ENCODE results near the gene ENTPD2. TPM values are rescaled to one million over a fixed set of nuclear protein-coding genes. Genes with fewer than 3 reads are reported as not detected.

The ENTPD2 gene
- total and polyA plus RNA-seq, 2 donors (not counting 1 experiment from before 2014, with no cell fraction given), result not detected

DNA sequence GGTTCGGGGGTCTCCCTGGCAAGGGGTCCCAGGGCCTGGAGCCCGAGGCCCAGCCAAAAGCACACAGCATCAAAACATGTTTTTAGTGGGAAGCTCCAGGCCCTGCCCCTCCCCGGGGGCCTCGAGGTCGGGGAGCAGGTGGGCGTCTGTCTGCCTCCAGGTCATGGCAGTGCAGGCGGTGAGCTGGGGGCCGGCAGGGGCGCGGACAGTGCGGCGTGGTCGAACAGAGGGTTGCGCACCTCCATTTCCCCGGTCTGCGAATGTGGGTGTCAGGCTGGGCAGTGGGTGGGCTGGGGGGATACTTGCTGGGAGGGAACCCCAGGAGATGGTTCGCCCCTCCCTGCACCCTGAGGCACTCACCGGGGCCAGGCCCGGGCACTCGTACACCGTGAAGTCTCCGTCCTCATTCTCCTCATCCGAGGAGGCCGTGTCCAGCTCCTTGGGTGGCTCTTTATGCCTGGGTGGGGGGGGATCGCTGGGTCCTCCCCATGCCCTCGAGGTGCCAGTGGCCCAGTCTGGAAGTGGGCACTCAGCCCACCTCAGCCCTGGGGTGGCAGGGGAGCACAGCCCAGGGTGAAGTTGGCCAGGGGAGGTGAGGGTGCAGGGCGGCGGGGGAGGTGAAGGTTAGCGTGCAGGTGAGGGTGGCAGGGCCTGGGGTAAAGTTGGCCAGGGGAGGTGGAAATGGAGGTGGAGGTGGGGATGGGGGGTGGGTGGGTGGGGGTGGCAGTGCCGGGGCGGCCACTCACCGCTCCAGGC is 14.1 kb downstream of the ENTPD2 start:
- peaks cover 15 to 19% of the 10 kb centered on the region in 2 donors for H3K4me1 ChIP-seq (ENCODE audit: control insufficient read depth in 2 of 2, insufficient read depth in 2 of 2, low read length in 2 of 2)
- no peak overlapping the region for H2AFZ ChIP-seq (ENCODE audit: insufficient read depth, low read depth, low read length, poor library complexity, severe bottlenecking)
- peaks cover 0 to 33% (median 16%) of the 10 kb centered on the region in 4 experiments for H3K27me3 ChIP-seq (replicated peaks in 1 of 4; ENCODE audit: control extremely low read depth in 1 of 4, control insufficient read depth in 3 of 4, insufficient read depth in 4 of 4, low read length in 3 of 4)
- intact Hi-C loops (cut with micrococcal nuclease), result no loop called here
- WGBS (ENCODE audit: insufficient coverage), result 90% methylated on average over 25 of the region's 32 CpGs
- ATAC-seq (ENCODE audit: low read depth) (no peak), DNase-seq (no peak)
- peaks cover 6% of the 10 kb centered on the region for H3K27me3 Mint-ChIP-seq
- ChIA-PET POLR2A (interaction anchor here (0.6 kb wide), 1 partner anchor 228 kb away, joined by 11 read pairs; no protein-coding TSS in a partner anchor), CTCF (interaction anchor here (1.3 kb wide), 1 partner anchor 11 kb away, joined by 5 read pairs; no protein-coding TSS in a partner anchor)
- H3K4me3 Mint-ChIP-seq, result no peak overlapping the region
- no peaks in the 10 kb centered on the region for H3K9me3 Mint-ChIP-seq (ENCODE audit: insufficient read depth)
- H3K4me2 ChIP-seq (replicated peaks; ENCODE audit: low read depth, low read length, poor library complexity, severe bottlenecking), result no peak overlapping the region
- no peak overlapping the region for H3K4me3 ChIP-seq (ENCODE audit: control extremely low read depth in 1 of 5, extremely low read depth in 1 of 5, insufficient read depth in 1 of 5, low read depth in 2 of 5, low read length in 4 of 5)
- TF ChIP-seq, protein P1, sequence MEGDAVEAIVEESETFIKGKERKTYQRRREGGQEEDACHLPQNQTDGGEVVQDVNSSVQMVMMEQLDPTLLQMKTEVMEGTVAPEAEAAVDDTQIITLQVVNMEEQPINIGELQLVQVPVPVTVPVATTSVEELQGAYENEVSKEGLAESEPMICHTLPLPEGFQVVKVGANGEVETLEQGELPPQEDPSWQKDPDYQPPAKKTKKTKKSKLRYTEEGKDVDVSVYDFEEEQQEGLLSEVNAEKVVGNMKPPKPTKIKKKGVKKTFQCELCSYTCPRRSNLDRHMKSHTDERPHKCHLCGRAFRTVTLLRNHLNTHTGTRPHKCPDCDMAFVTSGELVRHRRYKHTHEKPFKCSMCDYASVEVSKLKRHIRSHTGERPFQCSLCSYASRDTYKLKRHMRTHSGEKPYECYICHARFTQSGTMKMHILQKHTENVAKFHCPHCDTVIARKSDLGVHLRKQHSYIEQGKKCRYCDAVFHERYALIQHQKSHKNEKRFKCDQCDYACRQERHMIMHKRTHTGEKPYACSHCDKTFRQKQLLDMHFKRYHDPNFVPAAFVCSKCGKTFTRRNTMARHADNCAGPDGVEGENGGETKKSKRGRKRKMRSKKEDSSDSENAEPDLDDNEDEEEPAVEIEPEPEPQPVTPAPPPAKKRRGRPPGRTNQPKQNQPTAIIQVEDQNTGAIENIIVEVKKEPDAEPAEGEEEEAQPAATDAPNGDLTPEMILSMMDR (IDR thresholded peaks at IDR 0.05), result no peak
- no peak for TF ChIP-seq EZH2 (IDR thresholded peaks at IDR 0.05; ENCODE audit: borderline replicate concordance, insufficient read depth, low read depth, low read length, poor library complexity, severe bottlenecking)
- no peak overlapping the region for H3K27ac ChIP-seq (ENCODE audit: low read length in 2 of 2)
- H3K79me2 ChIP-seq (ENCODE audit: control insufficient read depth, insufficient read depth, low read length), result no peaks in the 10 kb centered on the region
- H3K9ac ChIP-seq (ENCODE audit: low read length), result no peak overlapping the region
- H4K20me1 ChIP-seq (ENCODE audit: control insufficient read depth, insufficient read depth, low read length, poor library complexity, severe bottlenecking), result no peaks in the 10 kb centered on the region
- no peaks in the 10 kb centered on the region for H3K36me3 ChIP-seq (replicated peaks in 1 of 2; ENCODE audit: control extremely low read depth in 1 of 2, control insufficient read depth in 1 of 2, extremely low read depth in 1 of 2, insufficient read depth in 2 of 2, low read length in 1 of 2)
- H3K27ac Mint-ChIP-seq, result no peak overlapping the region
- peaks cover 8% of the 10 kb centered on the region for H3K4me1 Mint-ChIP-seq
- H3K9me3 ChIP-seq (ENCODE audit: control extremely low read depth in 1 of 3, control insufficient read depth in 2 of 3, insufficient read depth in 1 of 3, low read length in 2 of 3), result peaks cover 0 to 21% (median 0%) of the 10 kb centered on the region in 3 donors

DNA sequence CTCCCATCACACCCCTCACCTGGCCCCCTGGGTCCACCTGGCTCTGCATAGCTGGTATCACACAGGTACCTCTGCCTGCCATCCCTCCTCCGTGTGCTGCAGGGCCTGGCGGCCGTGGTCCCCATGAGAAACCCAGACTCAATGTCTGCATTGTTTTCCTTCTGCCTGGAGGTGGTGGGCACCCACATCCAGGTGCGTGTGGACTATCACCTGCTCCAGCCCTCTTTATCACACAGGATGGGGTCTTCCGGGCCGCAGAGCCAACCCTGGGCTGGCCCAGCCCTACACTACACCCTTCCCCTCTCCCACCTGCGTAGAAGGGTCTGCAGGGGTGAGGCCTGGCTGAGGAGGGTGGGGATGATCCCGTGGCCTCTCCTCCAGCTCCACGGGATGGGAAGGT is 14.9 kb downstream of the ENTPD2 start:
- H3K79me2 ChIP-seq (ENCODE audit: control insufficient read depth, insufficient read depth, low read length), result no peaks in the 10 kb centered on the region
- no peak overlapping the region for H3K27ac ChIP-seq (ENCODE audit: low read length in 2 of 2)
- POLR2A ChIA-PET, result interaction anchor here (0.6 kb wide), 1 partner anchor 229 kb away, joined by 11 read pairs; no protein-coding TSS in a partner anchor
- Mint-ChIP-seq H3K9me3 (ENCODE audit: insufficient read depth) (no peaks in the 10 kb centered on the region), H3K27me3 (peaks cover 5% of the 10 kb centered on the region), H3K4me1 (peaks cover 12% of the 10 kb centered on the region), H3K27ac (no peak overlapping the region), H3K4me3 (no peak overlapping the region)
- ATAC-seq (ENCODE audit: low read depth) (no peak), DNase-seq (no peak)
- no peaks in the 10 kb centered on the region for H3K36me3 ChIP-seq (replicated peaks in 1 of 2; ENCODE audit: control extremely low read depth in 1 of 2, control insufficient read depth in 1 of 2, extremely low read depth in 1 of 2, insufficient read depth in 2 of 2, low read length in 1 of 2)
- peaks cover 0 to 15% (median 0%) of the 10 kb centered on the region in 3 donors for H3K9me3 ChIP-seq (ENCODE audit: control extremely low read depth in 1 of 3, control insufficient read depth in 2 of 3, insufficient read depth in 1 of 3, low read length in 2 of 3)
- H3K4me2 ChIP-seq (replicated peaks; ENCODE audit: low read depth, low read length, poor library complexity, severe bottlenecking), result no peak overlapping the region
- peaks cover 15 to 17% of the 10 kb centered on the region in 2 donors for H3K4me1 ChIP-seq (ENCODE audit: control insufficient read depth in 2 of 2, insufficient read depth in 2 of 2, low read length in 2 of 2)
- no peak overlapping the region for H3K4me3 ChIP-seq (ENCODE audit: control extremely low read depth in 1 of 5, extremely low read depth in 1 of 5, insufficient read depth in 1 of 5, low read depth in 2 of 5, low read length in 4 of 5)
- WGBS (ENCODE audit: insufficient coverage), result 94% methylated on average over 4 of the region's 9 CpGs
- H2AFZ ChIP-seq (ENCODE audit: insufficient read depth, low read depth, low read length, poor library complexity, severe bottlenecking), result no peak overlapping the region
- peaks cover 0 to 25% (median 10%) of the 10 kb centered on the region in 4 experiments for H3K27me3 ChIP-seq (replicated peaks in 1 of 4; ENCODE audit: control extremely low read depth in 1 of 4, control insufficient read depth in 3 of 4, insufficient read depth in 4 of 4, low read length in 3 of 4)
- H4K20me1 ChIP-seq (ENCODE audit: control insufficient read depth, insufficient read depth, low read length, poor library complexity, severe bottlenecking), result no peaks in the 10 kb centered on the region
- intact Hi-C loops (cut with micrococcal nuclease), result no loop called here
- TF ChIP-seq, protein P1 (IDR thresholded peaks at IDR 0.05), result no peak
- TF ChIP-seq EZH2 (IDR thresholded peaks at IDR 0.05; ENCODE audit: borderline replicate concordance, insufficient read depth, low read depth, low read length, poor library complexity, severe bottlenecking), result no peak
- CTCF ChIA-PET, result interaction anchor here (1.3 kb wide), 1 partner anchor 10 kb away, joined by 5 read pairs; no protein-coding TSS in a partner anchor
- no peak overlapping the region for H3K9ac ChIP-seq (ENCODE audit: low read length)
